GM21825 (cell line): ENCODE results near the gene MYO10.
A peak's percentile ranks its signal among the peaks of the same experiment; 100 is the strongest.

Experiments used
- ATAC-seq: cut with Tn5 transposase; IDR thresholded peaks from one replicate; pipeline ENCODE4 v1.9.1; 2021; ENCODE audit warnings: mild to moderate bottlenecking, moderate library complexity; ENCODE audit not compliant: unreplicated experiment

MYO10 gene

DNA sequence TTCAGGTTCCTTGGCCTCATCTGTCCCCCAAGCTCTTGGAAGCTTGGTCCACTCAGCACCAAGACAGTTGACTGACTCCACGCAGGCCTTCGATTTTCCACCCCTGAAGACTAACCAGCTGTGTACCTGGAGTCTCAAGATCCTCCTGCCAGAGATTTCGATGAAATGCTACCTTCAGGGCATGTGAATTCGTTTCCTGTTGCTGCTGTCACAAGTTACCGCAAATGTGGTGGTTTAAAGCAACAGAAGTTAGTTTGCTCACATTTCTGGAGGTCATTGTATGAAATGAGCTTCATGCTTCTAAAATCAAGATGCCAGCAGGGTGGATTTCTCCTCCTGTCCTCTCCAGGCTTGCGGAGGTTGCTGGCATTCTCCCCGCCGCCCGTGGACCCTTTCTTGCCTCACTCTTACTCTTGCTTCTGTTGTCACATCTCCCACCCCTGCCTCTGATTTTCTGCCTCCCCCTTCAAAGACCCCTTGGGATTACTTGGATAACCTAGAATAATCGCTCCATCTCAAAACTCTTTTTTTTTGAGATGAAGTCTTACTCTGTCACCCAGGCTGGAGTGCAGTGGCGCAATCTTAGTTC, 291.7 kb downstream of the MYO10 start:
- no peak for ATAC-seq

DNA sequence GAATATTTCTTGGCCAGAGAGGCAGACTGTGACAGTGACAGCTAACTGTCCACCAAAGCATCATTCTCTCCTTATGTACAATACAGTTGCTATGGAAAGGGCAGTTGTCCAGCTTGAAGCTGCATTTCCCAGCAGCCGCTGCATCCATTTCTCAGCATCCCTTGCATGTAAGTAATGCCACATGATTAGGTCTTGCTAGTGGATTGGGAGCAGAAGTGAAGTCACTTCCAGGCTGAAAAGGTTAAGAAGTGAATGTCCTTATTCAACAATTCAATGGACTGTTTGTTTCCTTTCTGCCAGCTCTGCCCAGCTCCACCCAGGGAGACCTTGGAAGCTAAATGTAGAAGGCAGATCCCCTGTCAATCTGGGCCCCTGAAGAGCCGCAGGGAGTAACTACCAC, 293.2 kb downstream of the MYO10 start:
- no peak for ATAC-seq

DNA sequence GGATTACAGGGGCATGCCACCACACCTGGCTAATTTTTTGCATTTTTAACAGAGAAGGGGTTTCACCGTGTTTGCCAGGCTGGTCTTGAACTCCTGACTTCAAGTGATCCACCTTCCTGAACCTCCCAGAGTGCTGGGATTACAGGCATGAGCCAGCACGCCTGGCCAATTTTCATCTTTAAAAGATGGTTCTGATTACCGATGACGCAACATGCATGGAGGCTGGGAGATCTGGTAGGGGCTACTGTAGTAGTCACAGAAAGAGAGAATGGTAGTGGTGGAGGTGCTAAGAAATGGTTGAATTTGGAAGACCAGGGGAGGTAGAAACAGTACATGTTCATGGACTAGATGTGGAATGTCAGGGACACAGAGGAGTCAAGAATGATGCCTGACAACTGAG, 296.9 kb downstream of the MYO10 start:
- ATAC-seq, result no peak

DNA sequence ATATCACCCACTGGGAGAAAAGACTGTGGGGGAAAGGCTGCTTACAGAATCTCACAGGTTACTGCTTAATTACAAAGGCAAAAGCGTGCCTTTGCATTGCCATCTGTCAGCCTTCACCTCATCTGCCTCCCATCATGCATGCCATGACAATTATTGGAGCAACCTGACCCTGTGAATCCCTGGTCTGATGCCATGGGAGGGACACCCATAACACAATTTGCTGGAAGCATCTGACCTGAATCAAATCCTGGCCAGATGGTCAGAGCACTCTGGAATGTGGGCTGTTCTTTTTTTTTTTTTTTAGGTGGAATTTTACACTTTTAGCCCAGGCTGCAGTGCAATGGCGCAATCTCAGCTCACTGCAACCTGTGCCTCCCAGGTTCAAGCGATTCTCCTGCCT, 307.7 kb downstream of the MYO10 start:
- ATAC-seq, result no peak

GRCh38 chr5:16626696-16627264, 309.3 kb downstream of the MYO10 start:
- ATAC-seq, result peak; percentile 62

DNA sequence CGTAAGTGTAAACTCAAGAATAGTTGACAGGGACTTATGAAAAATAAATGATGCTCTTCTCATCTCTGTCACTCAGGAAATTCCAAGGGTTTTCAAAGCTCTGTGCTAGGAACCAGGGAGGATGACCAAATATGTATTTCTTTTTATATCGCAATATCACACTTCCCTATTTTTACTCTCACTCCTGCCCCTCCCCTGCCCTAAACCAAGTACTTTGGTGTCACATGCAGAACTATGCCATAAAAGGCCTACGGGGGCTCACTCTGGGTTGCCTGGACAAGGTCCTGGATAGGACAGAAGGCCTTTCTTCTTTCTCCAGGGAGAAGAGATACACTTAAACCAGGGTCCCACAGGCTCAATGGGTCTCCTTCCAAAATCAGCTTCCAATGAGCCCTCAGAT, 311.0 kb downstream of the MYO10 start:
- ATAC-seq, result no peak

- no peak for ATAC-seq
These were observed 317.0 kb downstream of the MYO10 start for GRCh38 chr5:16619136-16619535.

DNA sequence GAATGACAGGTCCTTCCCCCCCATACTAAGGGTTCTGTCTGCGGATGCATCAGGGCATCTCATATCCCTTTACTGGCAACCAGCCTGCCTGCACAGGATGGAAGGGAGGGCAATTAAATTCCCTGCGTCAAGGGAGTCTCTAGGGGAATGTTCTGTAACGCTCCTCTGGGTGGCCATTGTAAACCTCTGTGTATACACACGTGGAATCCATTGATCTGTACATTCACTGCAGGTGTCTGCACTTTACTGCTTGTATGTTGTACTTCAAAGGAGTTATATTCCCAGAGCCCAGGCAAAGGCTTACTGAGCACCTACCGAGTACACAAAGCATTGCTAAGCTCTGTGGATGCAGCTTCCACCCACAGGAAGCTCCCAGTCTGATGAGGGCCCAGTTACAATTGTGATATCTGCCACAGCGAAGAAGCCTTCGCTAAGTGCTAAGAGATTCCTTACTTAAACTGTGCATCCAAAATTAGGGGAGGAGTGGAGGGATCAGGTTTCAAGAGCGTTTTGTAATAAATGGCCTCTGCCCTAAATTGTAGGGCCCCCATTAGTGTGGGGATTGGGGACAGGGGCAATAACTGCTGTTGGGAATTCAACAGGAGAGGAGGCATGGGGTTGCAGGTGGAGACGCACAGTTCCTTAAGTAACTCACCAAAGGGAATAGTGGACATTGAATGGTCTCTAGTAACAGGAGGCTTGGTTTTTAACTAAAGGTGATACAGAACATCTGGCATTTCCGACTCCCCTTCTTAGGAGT, 317.8 kb downstream of the MYO10 start:
- ATAC-seq, result no peak

DNA sequence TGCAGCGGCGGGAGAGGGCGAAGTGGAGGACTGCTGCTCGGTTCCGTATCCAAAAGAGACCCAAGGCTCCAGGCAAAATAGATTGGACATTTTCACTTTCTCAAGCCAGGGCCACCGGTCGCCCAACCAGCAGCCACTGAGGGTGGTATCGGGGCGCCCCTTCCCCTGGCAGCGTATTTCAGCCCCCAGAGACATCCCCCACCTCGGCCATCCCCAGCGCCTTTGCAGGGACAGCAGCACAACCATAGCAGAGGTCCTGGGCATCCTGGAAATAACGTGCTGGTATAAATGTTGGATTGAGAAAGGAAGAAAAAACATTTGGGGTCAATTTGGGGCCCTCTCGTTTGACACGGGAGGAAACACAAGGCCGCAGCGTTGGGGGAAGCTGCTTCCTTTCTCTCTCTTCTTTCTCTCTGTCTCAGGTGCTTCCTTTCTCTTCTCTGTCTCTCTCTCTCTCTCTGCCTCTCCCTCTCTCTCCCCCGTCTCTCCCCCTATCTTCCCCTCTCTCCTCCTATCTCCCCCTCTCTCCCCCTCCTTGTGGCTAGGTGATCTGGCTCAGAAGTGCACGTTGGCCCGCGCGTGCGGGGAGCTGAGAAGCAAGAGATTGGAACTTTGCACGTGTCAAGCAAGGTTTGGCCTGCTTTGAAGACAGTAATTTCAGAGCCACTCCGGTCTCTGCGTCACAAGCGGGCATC, 318.7 kb downstream of the MYO10 start:
- peak; percentile 4 for ATAC-seq

- ATAC-seq, result peak; percentile 71
These were observed 319.4 kb downstream of the MYO10 start, which contains the start of gene RETREG1 for GRCh38 chr5:16616536-16617273. TSS of gene RETREG1 (minus strand) at chr5:16616997. CDS start at chr5:16616971, 26 bp downstream.

- no peak for ATAC-seq
These were observed 320.1 kb downstream of the MYO10 start for GRCh38 chr5:16615741-16616535.

GRCh38 chr5:16612007-16612406, 324.1 kb downstream of the MYO10 start:
- ATAC-seq, result no peak
